Liver (tissue), 3 donors: Measurements from ENCODE around the gene GUCY1B1.
A peak's percentile ranks its signal among the peaks of the same experiment; 100 is the strongest.

Experiments
- CTCF ChIP-seq: fragments of 150-350 bp; IDR thresholded peaks from 2 replicates; pipeline ENCODE4 v1.5.1; 2017; ENCODE audit warnings: improper control_type of control experiment, low read depth, low read length; ENCODE audit not compliant: missing input control
- EGR1 ChIP-seq, 2 donors: IDR thresholded peaks; 2 replicates each; pipeline ENCODE4 v1.6.1; 2016 to 2018; ENCODE audit warnings: antibody characterized with exemption in 2 of 2, low read depth in 2 of 2
- FOXA2 ChIP-seq: IDR thresholded peaks from 2 replicates; pipeline ENCODE4 v1.6.1; 2016; ENCODE audit warnings: antibody characterized with exemption
- GABPA ChIP-seq, 2 donors: IDR thresholded peaks in 1 of 2; conservative IDR thresholded peaks in 1 of 2; 2 replicates each; pipeline ENCODE4 v1.6.1; 2016; ENCODE audit warnings: antibody characterized with exemption in 2 of 2, mild to moderate bottlenecking in 1 of 2, moderate library complexity in 1 of 2
- HNF4A ChIP-seq, 2 donors: conservative IDR thresholded peaks; 2 replicates each; pipeline ENCODE4 v1.6.1; 2016; ENCODE audit warnings: antibody characterized with exemption in 2 of 2, mild to moderate bottlenecking in 2 of 2
- HNF4G ChIP-seq: IDR thresholded peaks from 2 replicates; pipeline ENCODE4 v1.6.1; 2016; ENCODE audit warnings: antibody characterized with exemption
- JUND ChIP-seq, 2 donors: IDR thresholded peaks; 2 replicates each; pipeline ENCODE4 v1.6.1; 2016; ENCODE audit warnings: antibody characterized with exemption in 2 of 2
- MAX ChIP-seq: IDR thresholded peaks from 2 replicates; pipeline ENCODE4 v1.6.1; 2016; ENCODE audit warnings: antibody characterized with exemption
- NR2F2 ChIP-seq: IDR thresholded peaks from 2 replicates; pipeline ENCODE4 v1.6.1; 2016; ENCODE audit warnings: antibody characterized with exemption
- RAD21 ChIP-seq, 2 donors: IDR thresholded peaks; 2 replicates each; pipeline ENCODE4 v1.6.1; 2016; ENCODE audit warnings: antibody characterized with exemption in 2 of 2, mild to moderate bottlenecking in 2 of 2
- REST ChIP-seq: IDR thresholded peaks from 2 replicates; pipeline ENCODE4 v1.6.1; 2016; ENCODE audit warnings: antibody characterized with exemption, mild to moderate bottlenecking
- RXRA ChIP-seq, 2 donors: IDR thresholded peaks; 2 replicates each; pipeline ENCODE4 v1.6.1; 2017 to 2018; ENCODE audit warnings: antibody characterized with exemption in 2 of 2, mild to moderate bottlenecking in 1 of 2
- SP1 ChIP-seq: IDR thresholded peaks from 2 replicates; pipeline ENCODE4 v1.6.1; 2018; ENCODE audit warnings: antibody characterized with exemption, mild to moderate bottlenecking
- YY1 ChIP-seq: IDR thresholded peaks from 2 replicates; pipeline ENCODE4 v1.6.1; 2016; ENCODE audit warnings: antibody characterized with exemption, mild to moderate bottlenecking
- donor health status: healthy.
- donor health status: healthy.

- TF ChIP-seq YY1 (no peak), MAX (no peak), CTCF (no peak), SP1 (no peak), JUND (IDR thresholded peaks at IDR 0.05) (no peak), REST (no peak), HNF4G (no peak), GABPA (IDR thresholded peaks at IDR 0.05 in 1 of 2, conservative IDR thresholded peaks at IDR 0.05 in 1 of 2) (no peak), RXRA (IDR thresholded peaks at IDR 0.05) (no peak), EGR1 (IDR thresholded peaks at IDR 0.05; ENCODE audit: low read depth in 2 of 2) (no peak), NR2F2 (no peak), HNF4A (conservative IDR thresholded peaks at IDR 0.05) (no peak), RAD21 (IDR thresholded peaks at IDR 0.05) (peak; percentile 13 to 68), FOXA2 (no peak)
Measured at GRCh38 chr4:155795991-155796390, 37.2 kb downstream of the GUCY1B1 start.
